22Rv1 (cell line): ENCODE results near the gene ATXN7L1.

Experiments
- H3K27ac ChIP-seq: fragments of 450-650 bp; 2 replicates; pipeline ENCODE4 v1.5.1; 2017
- CTCF ChIP-seq: fragments of 450-650 bp; IDR thresholded peaks from 2 replicates; pipeline ENCODE4 v1.5.1; 2017; ENCODE audit warnings: mild to moderate bottlenecking
- ZFX ChIP-seq: fragments of 450-650 bp; IDR thresholded peaks from 2 replicates; pipeline ENCODE4 v1.6.1; 2017; ENCODE audit warnings: antibody characterized with exemption, borderline replicate concordance

ATXN7L1 gene

GRCh38 chr7:105871142-105871541 is 5.3 kb downstream of the ATXN7L1 start:
- H3K27ac ChIP-seq = no peak overlapping the region
- TF ChIP-seq ZFX (no peak), CTCF (no peak)

- no peak overlapping the region for H3K27ac ChIP-seq
- TF ChIP-seq ZFX (no peak), CTCF (no peak)
Measured at GRCh38 chr7:105866102-105866801, 10.1 kb downstream of the ATXN7L1 start.

GRCh38 chr7:105863876-105864275 is 12.5 kb downstream of the ATXN7L1 start:
- H3K27ac ChIP-seq = no peak overlapping the region
- TF ChIP-seq CTCF (no peak), ZFX (no peak)

- no peak overlapping the region for H3K27ac ChIP-seq
- TF ChIP-seq CTCF (no peak), ZFX (no peak)
Measured at GRCh38 chr7:105862770-105863169, 13.6 kb downstream of the ATXN7L1 start.

GRCh38 chr7:105862276-105862675 is 14.1 kb downstream of the ATXN7L1 start:
- TF ChIP-seq CTCF (no peak), ZFX (no peak)
- H3K27ac ChIP-seq = no peak overlapping the region

- TF ChIP-seq ZFX (no peak), CTCF (no peak)
- H3K27ac ChIP-seq = no peak overlapping the region
Measured at GRCh38 chr7:105861224-105861623, 15.2 kb downstream of the ATXN7L1 start.

GRCh38 chr7:105860793-105861192 is 15.6 kb downstream of the ATXN7L1 start:
- TF ChIP-seq ZFX = no peak
- TF ChIP-seq CTCF = no peak
- H3K27ac ChIP-seq = no peak overlapping the region
